Loucy (cell line): Measurements from ENCODE around the gene ODF2L.

Source experiments
- CTCF ChIP-seq: fragments of 200-600 bp; sonication (generic); conservative IDR thresholded peaks from 2 replicates; pipeline ENCODE4 v1.5.1; 2014; ENCODE audit warnings: mild to moderate bottlenecking, antibody characterized with exemption, low read length
- EZH2phosphoT487 ChIP-seq: fragments of 200-600 bp; IDR thresholded peaks from 2 replicates; pipeline ENCODE4 v1.6.1; 2018; ENCODE audit warnings: antibody characterized with exemption, mild to moderate bottlenecking, moderate library complexity, borderline replicate concordance

- TF ChIP-seq CTCF (no peak), EZH2phosphoT487 (no peak)
These were observed at the start of gene ODF2L for GRCh38 chr1:86395751-86396497.
